Natural killer cell (primary cell): Measurements from ENCODE around the gene PRKN. TPM values are rescaled to one million over a fixed set of nuclear protein-coding genes. Genes with fewer than 3 reads are reported as not detected.

Experiments
- ATAC-seq, 3 donors: fragments of 150-1000 bp in 2 of 3; fragments of 200-7000 bp in 1 of 3; cut with Tn5 transposase; 1 replicate in 1 of 3; 2 replicates in 2 of 3; pipeline ENCODE4 v1.10.0; 2021; ENCODE audit warnings: mild to moderate bottlenecking in 2 of 3, moderate library complexity in 2 of 3
- DNase-seq, 2 donors: peaks; one replicate each; pipeline versions ENCODE4 v3.0.0 to v3.0.0-alpha.2; 2013 to 2021; ENCODE audit warnings: mixed read lengths in 1 of 2
- H3K27ac ChIP-seq: one replicate; pipeline ENCODE4 v1.5.1; 2013; ENCODE audit warnings: mild to moderate bottlenecking, low read length
- H3K27me3 ChIP-seq: one replicate; pipeline ENCODE4 v1.6.1; 2013; ENCODE audit warnings: low read length; ENCODE audit not compliant: control insufficient read depth, insufficient read depth
- H3K36me3 ChIP-seq: one replicate; pipeline ENCODE4 v1.6.1; 2013; ENCODE audit warnings: low read length; ENCODE audit not compliant: control insufficient read depth, insufficient read depth
- H3K4me1 ChIP-seq: one replicate; pipeline ENCODE4 v1.6.1; 2013; ENCODE audit warnings: low read length; ENCODE audit not compliant: control insufficient read depth, insufficient read depth
- H3K4me3 ChIP-seq: one replicate; pipeline ENCODE4 v1.5.1; 2013; ENCODE audit warnings: low read length
- H3K9me3 ChIP-seq: one replicate; pipeline ENCODE4 v1.6.1; 2013; ENCODE audit warnings: low read length; ENCODE audit not compliant: control insufficient read depth, insufficient read depth
- H3K27ac Mint-ChIP-seq, 2 donors: one replicate each; pipeline ENCODE4 v1.8.0; 2022; ENCODE audit warnings: mild to moderate bottlenecking in 2 of 2, mixed read lengths in 2 of 2, moderate library complexity in 1 of 2
- H3K27me3 Mint-ChIP-seq, 2 donors: one replicate each; pipeline ENCODE4 v1.8.0; 2022; ENCODE audit warnings: low read depth in 2 of 2, mixed read lengths in 2 of 2
- H3K36me3 Mint-ChIP-seq: one replicate; pipeline ENCODE4 v1.8.0; 2022; ENCODE audit warnings: mixed read lengths
- H3K4me1 Mint-ChIP-seq, 2 donors: one replicate each; pipeline ENCODE4 v1.8.0; 2022; ENCODE audit warnings: mixed read lengths in 2 of 2
- H3K4me3 Mint-ChIP-seq: one replicate; pipeline ENCODE4 v1.8.0; 2022; ENCODE audit warnings: mild to moderate bottlenecking, moderate library complexity, mixed read lengths
- H3K9me3 Mint-ChIP-seq, 2 donors: one replicate each; pipeline ENCODE4 v1.8.0; 2022; ENCODE audit warnings: mixed read lengths in 2 of 2
- CTCF ChIP-seq: fragments of 200-600 bp; IDR thresholded peaks from one replicate; pipeline ENCODE4 v1.8.0; 2022; ENCODE audit warnings: antibody characterized with exemption
- WGBS: methylation state at CpG from one replicate; pipeline ENCODE4 v1.1.7; 2013; ENCODE audit warnings: missing lambda C conversion rate; ENCODE audit not compliant: insufficient coverage; 5-methylcytosine and 5-hydroxymethylcytosine counted together
- intact Hi-C: fragments of 100-400 bp; cut with micrococcal nuclease; formaldehyde crosslinking; loops from one replicate; pipeline ENCODE4 v1.14.2; 2022
- total RNA-seq, 4 donors: library from RNA; stranded (reverse); fragments of 120-200 nt in 1 of 4; gene quantifications; one replicate each; pipeline versions ENCODE4 v1.2.3 to v1.2.4, GENCODE V29; 2013 to 2022

Gene PRKN
- total RNA-seq, 3 donors from 2014 or later (not counting 1 experiment from before 2014, with no cell fraction given) = 1.4 to 1.9 (median 1.9) TPM

- no peak for TF ChIP-seq CTCF
- Histone ChIP-seq H3K4me3 (no peak overlapping the region), H3K36me3 (no peaks in the 10 kb centered on the region), H3K4me1 (no peaks in the 10 kb centered on the region), H3K27me3 (no peaks in the 10 kb centered on the region), H3K9me3 (no peaks in the 10 kb centered on the region), H3K27ac (no peak overlapping the region)
- intact Hi-C loops = no loop called here
- no peaks in the 10 kb centered on the region for H3K4me1 Mint-ChIP-seq
- H3K27me3 Mint-ChIP-seq = peaks cover 0 to 8% of the 10 kb centered on the region in 2 donors
- 86% methylated on average over 12 of the region's 12 CpGs for WGBS
- H3K27ac Mint-ChIP-seq = no peak overlapping the region
- no peaks in the 10 kb centered on the region for H3K36me3 Mint-ChIP-seq
- no peak overlapping the region for H3K4me3 Mint-ChIP-seq
- no peaks in the 10 kb centered on the region for H3K9me3 Mint-ChIP-seq
- DNase-seq (no peak), ATAC-seq (no peak)
Observed at GRCh38 chr6:161832622-161833021, 894.9 kb downstream of the PRKN start.

- no peaks in the 10 kb centered on the region for H3K36me3 ChIP-seq
- H3K9me3 ChIP-seq = no peaks in the 10 kb centered on the region
- 25% methylated on average over 6 of the region's 6 CpGs for WGBS
- H3K36me3 Mint-ChIP-seq = no peaks in the 10 kb centered on the region
- ATAC-seq = no peak
- TF ChIP-seq CTCF = no peak
- no peaks in the 10 kb centered on the region for H3K4me1 Mint-ChIP-seq
- H3K4me3 Mint-ChIP-seq = no peak overlapping the region
- no peak overlapping the region for H3K4me3 ChIP-seq
- H3K27ac ChIP-seq = no peak overlapping the region
- H3K27ac Mint-ChIP-seq = no peak overlapping the region
- H3K27me3 ChIP-seq = no peaks in the 10 kb centered on the region
- intact Hi-C loops = no loop called here
- no peak for DNase-seq
- no peaks in the 10 kb centered on the region for H3K27me3 Mint-ChIP-seq
- no peaks in the 10 kb centered on the region for H3K9me3 Mint-ChIP-seq
- H3K4me1 ChIP-seq = no peaks in the 10 kb centered on the region
Observed at GRCh38 chr6:161830866-161831616, 896.5 kb downstream of the PRKN start.

DNA sequence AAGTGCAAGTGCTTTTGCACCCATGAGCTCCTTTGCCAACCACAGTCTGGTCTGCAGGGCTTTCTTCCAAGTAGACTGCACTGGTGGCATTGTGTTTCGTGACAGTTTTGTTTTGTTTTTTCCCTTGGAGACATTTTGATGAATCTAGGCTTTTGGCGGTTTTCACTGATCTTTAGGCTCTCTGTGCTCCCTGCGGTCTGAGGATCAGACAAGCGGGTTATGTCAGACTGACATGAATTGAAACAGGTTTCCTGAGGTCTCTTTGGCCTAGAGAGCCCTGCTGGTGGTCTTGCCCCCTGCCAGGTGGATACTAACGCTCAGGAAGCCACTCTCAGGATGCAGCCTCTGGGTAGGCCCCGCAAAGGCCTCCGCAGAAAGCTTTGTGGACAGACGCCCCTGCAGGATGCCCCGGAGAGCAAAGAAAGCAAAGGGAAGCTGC lies 898.3 kb downstream of the PRKN start:
- H3K36me3 ChIP-seq = no peaks in the 10 kb centered on the region
- no peaks in the 10 kb centered on the region for H3K9me3 ChIP-seq
- intact Hi-C loops = no loop called here
- H3K27me3 ChIP-seq = no peaks in the 10 kb centered on the region
- no peak overlapping the region for H3K4me3 ChIP-seq
- Mint-ChIP-seq H3K27ac (no peak overlapping the region), H3K4me1 (no peaks in the 10 kb centered on the region), H3K27me3 (no peaks in the 10 kb centered on the region), H3K36me3 (no peaks in the 10 kb centered on the region), H3K9me3 (no peaks in the 10 kb centered on the region), H3K4me3 (no peak overlapping the region)
- WGBS = 18% methylated on average over 9 of the region's 9 CpGs
- no peak overlapping the region for H3K27ac ChIP-seq
- ATAC-seq (no peak), DNase-seq (no peak)
- no peaks in the 10 kb centered on the region for H3K4me1 ChIP-seq
- no peak for TF ChIP-seq CTCF

DNA sequence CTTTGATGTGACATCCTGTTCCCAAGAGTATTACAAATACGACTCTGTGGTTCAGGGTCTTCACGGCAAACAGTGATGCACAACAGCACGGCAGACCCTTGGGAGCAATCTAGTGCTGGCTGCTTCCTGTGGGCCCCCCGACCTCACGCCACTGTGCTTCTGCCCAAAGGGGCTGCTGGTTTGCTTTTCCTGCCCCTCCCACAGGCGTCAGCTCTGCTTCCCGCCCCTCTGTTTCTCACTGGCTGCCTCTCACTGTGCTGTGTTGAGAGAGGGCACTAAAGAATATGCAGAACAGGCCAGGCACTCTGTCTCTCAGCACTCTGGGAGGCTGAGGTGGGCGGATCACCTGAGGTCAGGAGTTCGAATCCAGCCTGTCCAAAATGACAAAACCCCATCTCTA lies 899.2 kb downstream of the PRKN start:
- ATAC-seq = no peak

More for the DNA sequence above, 899.2 kb downstream of the PRKN start:
- H3K4me3 ChIP-seq = no peak overlapping the region
- H3K4me1 ChIP-seq = no peaks in the 10 kb centered on the region
- H3K36me3 ChIP-seq = no peaks in the 10 kb centered on the region
- no peak for DNase-seq
- Mint-ChIP-seq H3K4me3 (no peak overlapping the region), H3K27me3 (no peaks in the 10 kb centered on the region), H3K9me3 (no peaks in the 10 kb centered on the region), H3K27ac (no peak overlapping the region), H3K4me1 (no peaks in the 10 kb centered on the region), H3K36me3 (no peaks in the 10 kb centered on the region)
- WGBS = 14% methylated on average over 9 of the region's 9 CpGs
- H3K9me3 ChIP-seq = no peaks in the 10 kb centered on the region
- H3K27me3 ChIP-seq = no peaks in the 10 kb centered on the region
- intact Hi-C loops = no loop called here
- H3K27ac ChIP-seq = no peak overlapping the region
- no peak for TF ChIP-seq CTCF
